Activated naive CD8-positive, alpha-beta T cell treated with anti-CD3 and anti-CD28 coated beads for 36 hours (primary cell): ENCODE measurements around the gene CBR4. TPM values are rescaled to one million over a fixed set of nuclear protein-coding genes. Genes with fewer than 3 reads are reported as not detected.

Experiments used
- DNase-seq: peaks from one replicate; pipeline ENCODE4 v3.0.0; 2021
- H3K27ac Mint-ChIP-seq: one replicate; pipeline ENCODE4 v1.8.0; 2022; ENCODE audit warnings: mild to moderate bottlenecking, moderate library complexity, mixed read lengths
- H3K27me3 Mint-ChIP-seq: one replicate; pipeline ENCODE4 v1.8.0; 2022; ENCODE audit warnings: mild to moderate bottlenecking, mixed read lengths
- H3K36me3 Mint-ChIP-seq: one replicate; pipeline ENCODE4 v1.8.0; 2021; ENCODE audit warnings: mild to moderate bottlenecking, mixed read lengths
- H3K4me1 Mint-ChIP-seq: one replicate; pipeline ENCODE4 v1.8.0; 2021; ENCODE audit warnings: mixed read lengths
- H3K4me3 Mint-ChIP-seq: one replicate; pipeline ENCODE4 v1.8.0; 2022; ENCODE audit warnings: mild to moderate bottlenecking, moderate library complexity, mixed read lengths
- H3K9me3 Mint-ChIP-seq: one replicate; pipeline ENCODE4 v1.8.0; 2022; ENCODE audit warnings: mixed read lengths
- total RNA-seq, 2 experiments: library from RNA; stranded (reverse); gene quantifications; one replicate each; pipeline ENCODE4 v1.2.3, GENCODE V29; 2021

Gene CBR4
- 10 to 100 TPM; 14.5 to 15.6 TPM for total RNA-seq

GRCh38 chr4:169010125-169011023 is at the start of gene CBR4:
Gene CBR4, minus strand, starts transcription at chr4:169010255. Its CDS starts 166 bp downstream, at chr4:169010089.
- DNase-seq = peak; percentile 95
- Mint-ChIP-seq H3K36me3 (peaks cover 8% of the 10 kb centered on the region), H3K4me3 (peak within 1 kb of the TSS; percentile 90), H3K27ac (peak within 1 kb of the TSS; percentile 94), H3K4me1 (peaks cover 30% of the 10 kb centered on the region), H3K9me3 (no peaks in the 10 kb centered on the region), H3K27me3 (peaks cover 4% of the 10 kb centered on the region)

- no peak overlapping the region for H3K4me3 Mint-ChIP-seq
- H3K9me3 Mint-ChIP-seq = no peaks in the 10 kb centered on the region
- DNase-seq = no peak
- no peaks in the 10 kb centered on the region for H3K36me3 Mint-ChIP-seq
- H3K4me1 Mint-ChIP-seq = no peaks in the 10 kb centered on the region
- no peaks in the 10 kb centered on the region for H3K27me3 Mint-ChIP-seq
- no peak overlapping the region for H3K27ac Mint-ChIP-seq
These were observed 49.5 kb upstream of the CBR4 start for GRCh38 chr4:169059306-169060211.

- no peaks in the 10 kb centered on the region for H3K36me3 Mint-ChIP-seq
- H3K27ac Mint-ChIP-seq = no peak overlapping the region
- DNase-seq = no peak
- H3K9me3 Mint-ChIP-seq = no peaks in the 10 kb centered on the region
- H3K4me3 Mint-ChIP-seq = no peak overlapping the region
- H3K4me1 Mint-ChIP-seq = no peaks in the 10 kb centered on the region
- no peaks in the 10 kb centered on the region for H3K27me3 Mint-ChIP-seq
These were observed 48.3 kb upstream of the CBR4 start for GRCh38 chr4:169058312-169058711.

- Mint-ChIP-seq H3K4me1 (no peaks in the 10 kb centered on the region), H3K27me3 (no peaks in the 10 kb centered on the region), H3K36me3 (no peaks in the 10 kb centered on the region), H3K27ac (no peak overlapping the region), H3K9me3 (no peaks in the 10 kb centered on the region), H3K4me3 (no peak overlapping the region)
- DNase-seq = no peak
These were observed 44.8 kb upstream of the CBR4 start for GRCh38 chr4:169054879-169055278.

GRCh38 chr4:169052594-169052945 is 42.5 kb upstream of the CBR4 start:
- H3K4me3 Mint-ChIP-seq = no peak overlapping the region
- H3K4me1 Mint-ChIP-seq = no peaks in the 10 kb centered on the region
- H3K27me3 Mint-ChIP-seq = no peaks in the 10 kb centered on the region
- H3K36me3 Mint-ChIP-seq = no peaks in the 10 kb centered on the region
- no peak overlapping the region for H3K27ac Mint-ChIP-seq
- DNase-seq = no peak
- no peaks in the 10 kb centered on the region for H3K9me3 Mint-ChIP-seq

GRCh38 chr4:169051761-169052593 is 41.9 kb upstream of the CBR4 start:
- DNase-seq = no peak
- Mint-ChIP-seq H3K4me3 (no peak overlapping the region), H3K36me3 (no peaks in the 10 kb centered on the region), H3K4me1 (no peaks in the 10 kb centered on the region), H3K27me3 (no peaks in the 10 kb centered on the region), H3K27ac (no peak overlapping the region), H3K9me3 (no peaks in the 10 kb centered on the region)

- no peaks in the 10 kb centered on the region for H3K9me3 Mint-ChIP-seq
- H3K27ac Mint-ChIP-seq = no peak overlapping the region
- no peaks in the 10 kb centered on the region for H3K27me3 Mint-ChIP-seq
- no peak overlapping the region for H3K4me3 Mint-ChIP-seq
- DNase-seq = no peak
- H3K36me3 Mint-ChIP-seq = no peaks in the 10 kb centered on the region
- H3K4me1 Mint-ChIP-seq = no peaks in the 10 kb centered on the region
These were observed 41.1 kb upstream of the CBR4 start for GRCh38 chr4:169050881-169051760.

GRCh38 chr4:169050284-169050683 is 40.2 kb upstream of the CBR4 start:
- H3K9me3 Mint-ChIP-seq = no peaks in the 10 kb centered on the region
- no peaks in the 10 kb centered on the region for H3K36me3 Mint-ChIP-seq
- H3K4me1 Mint-ChIP-seq = no peaks in the 10 kb centered on the region
- H3K4me3 Mint-ChIP-seq = no peak overlapping the region
- H3K27ac Mint-ChIP-seq = no peak overlapping the region
- DNase-seq = no peak
- H3K27me3 Mint-ChIP-seq = no peaks in the 10 kb centered on the region

GRCh38 chr4:169048868-169049414 is 38.9 kb upstream of the CBR4 start:
- no peaks in the 10 kb centered on the region for H3K9me3 Mint-ChIP-seq
- no peak for DNase-seq
- H3K4me3 Mint-ChIP-seq = no peak overlapping the region
- H3K36me3 Mint-ChIP-seq = no peaks in the 10 kb centered on the region
- no peaks in the 10 kb centered on the region for H3K4me1 Mint-ChIP-seq
- no peaks in the 10 kb centered on the region for H3K27me3 Mint-ChIP-seq
- no peak overlapping the region for H3K27ac Mint-ChIP-seq

GRCh38 chr4:169047956-169048355 is 37.9 kb upstream of the CBR4 start:
- no peaks in the 10 kb centered on the region for H3K27me3 Mint-ChIP-seq
- H3K36me3 Mint-ChIP-seq = no peaks in the 10 kb centered on the region
- H3K4me3 Mint-ChIP-seq = no peak overlapping the region
- H3K27ac Mint-ChIP-seq = no peak overlapping the region
- no peaks in the 10 kb centered on the region for H3K4me1 Mint-ChIP-seq
- DNase-seq = no peak
- H3K9me3 Mint-ChIP-seq = no peaks in the 10 kb centered on the region

GRCh38 chr4:169045862-169046584 is 36.0 kb upstream of the CBR4 start:
- Mint-ChIP-seq H3K9me3 (no peaks in the 10 kb centered on the region), H3K27ac (no peak overlapping the region), H3K4me1 (no peaks in the 10 kb centered on the region), H3K36me3 (no peaks in the 10 kb centered on the region), H3K27me3 (no peaks in the 10 kb centered on the region), H3K4me3 (no peak overlapping the region)
- no peak for DNase-seq

GRCh38 chr4:169044714-169045447 is 34.8 kb upstream of the CBR4 start:
- Mint-ChIP-seq H3K27ac (no peak overlapping the region), H3K36me3 (no peaks in the 10 kb centered on the region)

GRCh38 chr4:169042608-169043007 is 32.6 kb upstream of the CBR4 start:
- no peaks in the 10 kb centered on the region for H3K4me1 Mint-ChIP-seq

More at GRCh38 chr4:169044714-169045447, 34.8 kb upstream of the CBR4 start:
- Mint-ChIP-seq H3K9me3 (no peaks in the 10 kb centered on the region), H3K4me1 (no peaks in the 10 kb centered on the region), H3K27me3 (no peaks in the 10 kb centered on the region), H3K4me3 (no peak overlapping the region)
- DNase-seq = no peak

More at GRCh38 chr4:169042608-169043007, 32.6 kb upstream of the CBR4 start:
- no peaks in the 10 kb centered on the region for H3K9me3 Mint-ChIP-seq
- H3K27ac Mint-ChIP-seq = no peak overlapping the region
- DNase-seq = no peak
- H3K36me3 Mint-ChIP-seq = no peaks in the 10 kb centered on the region
- H3K4me3 Mint-ChIP-seq = no peak overlapping the region
- H3K27me3 Mint-ChIP-seq = no peaks in the 10 kb centered on the region
